Endodermal cell (in vitro differentiated cells): Measurements from ENCODE around the gene OGFRL1. TPM values are rescaled to one million over a fixed set of nuclear protein-coding genes. Genes with fewer than 3 reads are reported as not detected.
A peak's percentile ranks its signal among the peaks of the same experiment; 100 is the strongest.
"Not testable (repeated sequence)": the region's sequence is repeated elsewhere in the genome, so short reads cannot be mapped to it uniquely, and the experiment has no call there.

Source experiments
- DNase-seq: peaks from one replicate; pipeline ENCODE4 v3.0.0-alpha.2; 2017
- H3K27ac ChIP-seq: 2 replicates; pipeline ENCODE4 v1.5.1; 2013; ENCODE audit warnings: mild to moderate bottlenecking, low read depth, low read length, moderate library complexity
- H3K27me3 ChIP-seq: 2 replicates; pipeline ENCODE4 v1.6.1; 2013; ENCODE audit warnings: mild to moderate bottlenecking, low read length, moderate library complexity; ENCODE audit not compliant: insufficient read depth, control insufficient read depth, poor library complexity, severe bottlenecking
- H3K36me3 ChIP-seq: 2 replicates; pipeline ENCODE4 v1.7.0; 2013; ENCODE audit warnings: mild to moderate bottlenecking, low read length, moderate library complexity; ENCODE audit not compliant: control insufficient read depth, insufficient read depth
- H3K4me1 ChIP-seq: one replicate; pipeline ENCODE4 v1.7.0; 2013; ENCODE audit warnings: low read length; ENCODE audit not compliant: control insufficient read depth, insufficient read depth
- H3K4me3 ChIP-seq: 2 replicates; pipeline ENCODE4 v1.5.1; 2013; ENCODE audit warnings: mild to moderate bottlenecking, low read length, moderate library complexity
- H3K9ac ChIP-seq: 2 replicates; pipeline ENCODE4 v1.6.1; 2013; ENCODE audit warnings: mild to moderate bottlenecking, low read length, moderate library complexity; ENCODE audit not compliant: poor library complexity, severe bottlenecking; ENCODE audit errors: extremely low read depth
- H3K9me3 ChIP-seq: 2 replicates; pipeline ENCODE4 v1.6.1; 2013; ENCODE audit warnings: mild to moderate bottlenecking, low read length, moderate library complexity; ENCODE audit not compliant: control insufficient read depth
- H3K27ac Mint-ChIP-seq: 2 replicates; pipeline ENCODE4 v1.8.0; 2020; ENCODE audit warnings: mixed read lengths
- H3K27me3 Mint-ChIP-seq: 2 replicates; pipeline ENCODE4 v1.8.0; 2021; ENCODE audit warnings: mild to moderate bottlenecking, mixed read lengths; ENCODE audit not compliant: insufficient read depth
- H3K36me3 Mint-ChIP-seq: 2 replicates; pipeline ENCODE4 v1.8.0; 2020; ENCODE audit warnings: low read depth, mixed read lengths
- H3K4me1 Mint-ChIP-seq: 2 replicates; pipeline ENCODE4 v1.8.0; 2020; ENCODE audit warnings: mixed read lengths
- H3K4me3 Mint-ChIP-seq: 2 replicates; pipeline ENCODE4 v1.8.0; 2020; ENCODE audit warnings: mild to moderate bottlenecking, moderate library complexity, mixed read lengths
- H3K9me3 Mint-ChIP-seq: 2 replicates; pipeline ENCODE4 v1.8.0; 2020; ENCODE audit warnings: mild to moderate bottlenecking, mixed read lengths
- WGBS, 2 experiments: methylation state at CpG; one replicate each; pipeline versions ENCODE4 v1.1.5 to v1.1.7; 2013; ENCODE audit warnings: missing lambda C conversion rate in 2 of 2, mixed read lengths in 1 of 2; ENCODE audit not compliant: insufficient coverage in 1 of 2, insufficient read length in 1 of 2; 5-methylcytosine and 5-hydroxymethylcytosine counted together
- total RNA-seq, 2 donors: library from RNA; stranded (reverse); fragmentation: NEBNext Ultra II Directional in 1 of 2; extraction: Animal tissue kit (Norgen Biotek cat#: 25700) in 1 of 2; gene quantifications; 2 replicates in 1 of 2; 3 replicates in 1 of 2; pipeline ENCODE4 v1.2.1, GENCODE V29; 2021
- TF ChIP-seq, protein P1 (sequence below): fragments of 200-600 bp; sonication (generic); conservative IDR thresholded peaks from 2 replicates; pipeline ENCODE4 v1.5.0; 2021; ENCODE audit warnings: antibody characterized with exemption, mild to moderate bottlenecking

Gene OGFRL1
- total RNA-seq, 2 donors from 2014 or later = 9.1 to 9.4 TPM

DNA sequence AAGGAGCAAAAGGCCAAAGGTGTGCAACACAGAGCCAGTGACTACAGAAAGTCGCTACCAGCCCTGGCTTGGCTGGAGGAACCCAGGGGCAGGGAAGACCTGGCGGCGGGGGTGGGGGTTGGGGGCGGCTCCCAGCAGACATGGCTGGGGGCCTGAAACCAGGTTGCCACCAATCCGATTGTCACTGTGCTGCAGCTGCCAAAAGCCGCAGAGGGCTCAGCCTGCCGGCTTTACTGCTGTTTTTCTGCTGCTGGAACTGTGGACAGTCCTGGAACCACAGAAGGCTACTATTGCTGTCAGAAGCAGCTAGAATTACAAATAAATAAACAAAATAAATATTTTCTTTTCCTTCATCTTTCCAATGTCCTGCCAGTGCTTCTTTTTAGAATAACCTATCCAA is 25.7 kb upstream of the OGFRL1 start:
- TF ChIP-seq, protein P1, sequence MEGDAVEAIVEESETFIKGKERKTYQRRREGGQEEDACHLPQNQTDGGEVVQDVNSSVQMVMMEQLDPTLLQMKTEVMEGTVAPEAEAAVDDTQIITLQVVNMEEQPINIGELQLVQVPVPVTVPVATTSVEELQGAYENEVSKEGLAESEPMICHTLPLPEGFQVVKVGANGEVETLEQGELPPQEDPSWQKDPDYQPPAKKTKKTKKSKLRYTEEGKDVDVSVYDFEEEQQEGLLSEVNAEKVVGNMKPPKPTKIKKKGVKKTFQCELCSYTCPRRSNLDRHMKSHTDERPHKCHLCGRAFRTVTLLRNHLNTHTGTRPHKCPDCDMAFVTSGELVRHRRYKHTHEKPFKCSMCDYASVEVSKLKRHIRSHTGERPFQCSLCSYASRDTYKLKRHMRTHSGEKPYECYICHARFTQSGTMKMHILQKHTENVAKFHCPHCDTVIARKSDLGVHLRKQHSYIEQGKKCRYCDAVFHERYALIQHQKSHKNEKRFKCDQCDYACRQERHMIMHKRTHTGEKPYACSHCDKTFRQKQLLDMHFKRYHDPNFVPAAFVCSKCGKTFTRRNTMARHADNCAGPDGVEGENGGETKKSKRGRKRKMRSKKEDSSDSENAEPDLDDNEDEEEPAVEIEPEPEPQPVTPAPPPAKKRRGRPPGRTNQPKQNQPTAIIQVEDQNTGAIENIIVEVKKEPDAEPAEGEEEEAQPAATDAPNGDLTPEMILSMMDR = no peak
- H3K4me1 Mint-ChIP-seq = peaks cover 16% of the 10 kb centered on the region
- Histone ChIP-seq H3K4me3 (no peak overlapping the region), H3K4me1 (no peaks in the 10 kb centered on the region), H3K27me3 (no peaks in the 10 kb centered on the region), H3K9me3 (no peaks in the 10 kb centered on the region), H3K36me3 (no peaks in the 10 kb centered on the region), H3K27ac (no peak overlapping the region), H3K9ac (no peak overlapping the region)
- H3K27ac Mint-ChIP-seq = no peak overlapping the region
- no peaks in the 10 kb centered on the region for H3K27me3 Mint-ChIP-seq
- no peaks in the 10 kb centered on the region for H3K36me3 Mint-ChIP-seq
- peak; percentile 54 for DNase-seq
- H3K9me3 Mint-ChIP-seq = peaks cover 16% of the 10 kb centered on the region
- WGBS, 2 experiments = 85 to 100% methylated on average over 3 to 7 of the region's 7 CpGs
- no peak overlapping the region for H3K4me3 Mint-ChIP-seq

DNA sequence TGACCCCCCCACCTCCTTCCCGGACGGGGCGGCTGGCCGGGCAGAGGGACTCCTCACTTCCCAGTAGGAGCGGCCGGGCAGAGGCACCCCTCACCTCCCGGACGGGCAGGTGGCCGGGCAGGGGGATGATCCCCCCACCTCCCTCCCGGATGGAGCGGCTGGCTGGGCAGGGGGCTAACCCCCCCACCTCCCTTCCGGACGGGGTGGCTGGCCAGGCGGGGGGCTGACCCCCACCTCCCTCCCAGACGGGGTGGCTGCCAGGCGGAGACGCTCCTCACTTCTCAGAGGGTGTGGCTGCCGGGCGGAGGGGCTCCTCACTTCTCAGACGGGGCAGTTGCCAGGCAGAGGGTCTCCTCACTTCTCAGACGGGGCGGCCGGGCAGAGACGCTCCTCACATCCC is 22.2 kb upstream of the OGFRL1 start:
- DNase-seq, H3K27ac Mint-ChIP-seq, H3K36me3 ChIP-seq, H3K4me3 Mint-ChIP-seq, H3K36me3 Mint-ChIP-seq, H3K27ac ChIP-seq, H3K9ac ChIP-seq, H3K27me3 Mint-ChIP-seq, H3K4me1 ChIP-seq, H3K27me3 ChIP-seq, H3K4me3 ChIP-seq: not testable (repeated sequence)
- WGBS, 2 experiments = 88% methylated on average over 24 of the region's 24 CpGs; no CpG with 5 or more reads in 1 of the 2 experiments
- peaks cover 24% of the 10 kb centered on the region for H3K9me3 ChIP-seq
- peaks cover 16% of the 10 kb centered on the region for H3K4me1 Mint-ChIP-seq
- H3K9me3 Mint-ChIP-seq = peaks cover 50% of the 10 kb centered on the region

DNA sequence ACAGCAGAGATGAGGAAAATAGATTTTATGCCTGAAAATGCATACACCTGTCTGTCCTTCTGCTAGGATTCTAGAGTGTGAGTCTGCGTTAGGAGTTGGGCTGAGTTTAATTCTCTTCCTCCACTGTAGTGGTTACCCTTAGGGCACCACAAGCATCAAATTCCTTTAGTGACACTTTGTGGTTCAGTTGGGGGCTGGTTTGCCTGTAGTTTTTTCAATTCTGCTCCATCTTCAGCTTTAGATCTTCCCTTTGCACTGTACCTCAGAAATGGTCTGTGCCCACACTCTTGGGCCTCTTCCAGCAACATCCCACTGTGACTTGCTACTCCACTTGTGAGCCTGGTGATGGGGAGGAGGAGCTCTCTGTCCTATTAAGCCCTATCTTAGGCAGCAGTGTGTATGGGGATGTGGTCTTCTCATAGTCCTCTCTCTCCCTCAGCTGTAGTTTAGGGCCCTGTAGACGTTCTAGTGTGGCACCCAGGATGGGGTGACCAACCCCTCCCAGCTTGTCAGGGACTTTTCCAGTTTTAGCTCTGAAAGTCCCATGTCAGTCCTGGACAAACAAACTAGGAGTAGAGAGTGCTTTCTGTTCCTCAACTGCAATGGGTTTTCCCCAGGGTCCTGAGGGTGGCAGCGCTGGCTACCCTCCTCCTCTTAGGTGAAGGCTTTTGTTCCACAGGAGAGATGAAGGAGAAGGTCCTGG is 19.7 kb upstream of the OGFRL1 start:
- Mint-ChIP-seq H3K9me3 (peaks cover 61% of the 10 kb centered on the region), H3K4me3 (no peak overlapping the region), H3K27me3 (no peaks in the 10 kb centered on the region), H3K4me1 (no peaks in the 10 kb centered on the region), H3K36me3 (peaks cover 6% of the 10 kb centered on the region), H3K27ac (no peak overlapping the region)
- H3K27me3 ChIP-seq = no peaks in the 10 kb centered on the region
- H3K4me3 ChIP-seq = no peak overlapping the region
- no peaks in the 10 kb centered on the region for H3K36me3 ChIP-seq
- no peak overlapping the region for H3K27ac ChIP-seq
- WGBS, 2 experiments = 92 to 100% methylated on average over 1 to 3 of the region's 3 CpGs
- no peaks in the 10 kb centered on the region for H3K4me1 ChIP-seq
- TF ChIP-seq, protein P1 = no peak
- peaks cover 27% of the 10 kb centered on the region for H3K9me3 ChIP-seq
- DNase-seq = no peak
- H3K9ac ChIP-seq = no peak overlapping the region
